ENCODE results near the gene PPME1.

The PPME1 gene

DNA sequence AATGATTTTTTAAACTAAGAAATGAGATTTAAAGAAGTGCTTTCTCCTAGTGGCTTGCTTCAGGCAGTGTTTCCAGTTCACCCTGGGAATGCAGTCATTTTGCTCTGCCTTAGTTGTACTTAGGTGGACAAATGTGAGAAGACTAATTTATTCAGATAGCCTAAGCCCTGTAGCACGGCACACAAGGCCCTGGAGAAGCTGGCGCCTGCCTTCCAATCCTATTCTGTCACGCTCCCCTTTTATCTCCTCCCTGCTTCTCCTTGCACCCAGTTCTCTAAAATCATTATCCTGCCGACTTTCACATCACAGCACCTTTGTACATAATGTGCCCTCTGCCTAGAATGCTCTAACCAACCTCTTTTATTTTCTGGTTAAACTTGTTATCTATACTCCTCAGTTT is 64.0 kb downstream of the PPME1 start:
- no peak overlapping the region for H3K4me3 ChIP-seq (IDR thresholded peaks at IDR 0.05; ENCODE audit: insufficient read depth, low read depth, low read length)
- no peaks in the 10 kb centered on the region; the same call in 1 of the 2 replicates for H3K36me3 ChIP-seq (ENCODE audit: insufficient read depth)
- H3K27ac ChIP-seq: no peak overlapping the region
- no peaks in the 10 kb centered on the region for H4K20me1 ChIP-seq (ENCODE audit: insufficient read depth)
- H3K79me2 ChIP-seq (ENCODE audit: insufficient read depth, low read depth): no peaks in the 10 kb centered on the region
- H3K4me1 ChIP-seq (ENCODE audit: low read depth, poor library complexity, severe bottlenecking): no peaks in the 10 kb centered on the region
- no peaks in the 10 kb centered on the region for H3K27me3 ChIP-seq (ENCODE audit: insufficient read depth, low read depth)
- TF ChIP-seq, protein P1, sequence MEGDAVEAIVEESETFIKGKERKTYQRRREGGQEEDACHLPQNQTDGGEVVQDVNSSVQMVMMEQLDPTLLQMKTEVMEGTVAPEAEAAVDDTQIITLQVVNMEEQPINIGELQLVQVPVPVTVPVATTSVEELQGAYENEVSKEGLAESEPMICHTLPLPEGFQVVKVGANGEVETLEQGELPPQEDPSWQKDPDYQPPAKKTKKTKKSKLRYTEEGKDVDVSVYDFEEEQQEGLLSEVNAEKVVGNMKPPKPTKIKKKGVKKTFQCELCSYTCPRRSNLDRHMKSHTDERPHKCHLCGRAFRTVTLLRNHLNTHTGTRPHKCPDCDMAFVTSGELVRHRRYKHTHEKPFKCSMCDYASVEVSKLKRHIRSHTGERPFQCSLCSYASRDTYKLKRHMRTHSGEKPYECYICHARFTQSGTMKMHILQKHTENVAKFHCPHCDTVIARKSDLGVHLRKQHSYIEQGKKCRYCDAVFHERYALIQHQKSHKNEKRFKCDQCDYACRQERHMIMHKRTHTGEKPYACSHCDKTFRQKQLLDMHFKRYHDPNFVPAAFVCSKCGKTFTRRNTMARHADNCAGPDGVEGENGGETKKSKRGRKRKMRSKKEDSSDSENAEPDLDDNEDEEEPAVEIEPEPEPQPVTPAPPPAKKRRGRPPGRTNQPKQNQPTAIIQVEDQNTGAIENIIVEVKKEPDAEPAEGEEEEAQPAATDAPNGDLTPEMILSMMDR (conservative IDR thresholded peaks at IDR 0.05; ENCODE audit: low read depth, low read length): no peak
- no peak overlapping the region for H2AFZ ChIP-seq (ENCODE audit: low read depth)
- no peak overlapping the region for H3K4me2 ChIP-seq
- no peak overlapping the region for H3K9ac ChIP-seq

DNA sequence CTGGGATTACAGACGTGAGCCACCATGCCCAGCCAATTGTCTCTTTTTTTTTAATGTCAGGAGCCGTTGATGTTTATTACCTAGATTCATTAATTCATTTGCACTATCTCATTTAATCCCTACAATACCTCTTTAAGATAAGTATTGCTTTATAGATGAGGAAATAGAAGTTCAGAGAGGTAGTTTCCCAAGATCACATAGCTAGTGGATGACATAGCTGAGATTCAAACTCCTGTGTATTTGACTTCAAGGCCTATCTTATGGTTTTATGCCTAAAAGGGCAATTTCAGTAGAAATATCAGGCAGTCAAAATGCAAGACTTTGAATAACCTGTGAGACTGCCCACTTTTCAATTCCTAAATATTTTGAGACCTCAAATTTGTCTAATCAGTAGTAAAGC is 66.5 kb downstream of the PPME1 start:
- TF ChIP-seq, protein P1 (conservative IDR thresholded peaks at IDR 0.05; ENCODE audit: low read depth, low read length): no peak

DNA sequence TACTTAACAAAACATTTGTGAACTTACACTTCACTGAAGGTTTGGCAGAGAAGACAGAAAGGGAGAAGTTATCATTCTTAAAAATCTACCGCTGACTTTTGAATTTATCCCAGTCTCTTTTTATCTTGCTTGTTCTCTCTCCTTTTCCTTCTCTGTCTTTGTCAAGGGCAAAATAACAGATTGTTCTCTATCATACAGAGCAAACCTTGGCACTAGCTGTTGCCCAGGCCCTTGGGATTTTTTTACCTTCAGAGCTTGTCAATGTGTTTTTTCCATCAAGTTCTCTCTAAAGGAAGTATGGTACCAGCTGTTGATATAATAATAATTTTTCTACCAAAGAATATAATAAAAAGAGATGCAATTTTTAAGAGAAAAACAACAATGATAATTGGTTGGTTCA is 67.2 kb downstream of the PPME1 start:
- Histone ChIP-seq H3K79me2 (ENCODE audit: insufficient read depth, low read depth) (no peaks in the 10 kb centered on the region), H2AFZ (ENCODE audit: low read depth) (no peak overlapping the region), H3K4me2 (no peak overlapping the region), H3K4me1 (ENCODE audit: low read depth, poor library complexity, severe bottlenecking) (no peaks in the 10 kb centered on the region), H4K20me1 (ENCODE audit: insufficient read depth) (no peaks in the 10 kb centered on the region), H3K36me3 (ENCODE audit: insufficient read depth) (no peaks in the 10 kb centered on the region), H3K4me3 (IDR thresholded peaks at IDR 0.05; ENCODE audit: insufficient read depth, low read depth, low read length) (no peak overlapping the region), H3K27ac (no peak overlapping the region), H3K27me3 (ENCODE audit: insufficient read depth, low read depth) (no peaks in the 10 kb centered on the region), H3K9ac (no peak overlapping the region)
- TF ChIP-seq, protein P1 (conservative IDR thresholded peaks at IDR 0.05; ENCODE audit: low read depth, low read length): no peak

More for the DNA sequence above, 66.5 kb downstream of the PPME1 start:
- Histone ChIP-seq H3K4me1 (ENCODE audit: low read depth, poor library complexity, severe bottlenecking) (no peaks in the 10 kb centered on the region), H3K27ac (no peak overlapping the region), H3K27me3 (ENCODE audit: insufficient read depth, low read depth) (no peaks in the 10 kb centered on the region), H3K4me3 (IDR thresholded peaks at IDR 0.05; ENCODE audit: insufficient read depth, low read depth, low read length) (no peak overlapping the region), H3K36me3 (ENCODE audit: insufficient read depth) (no peaks in the 10 kb centered on the region), H3K79me2 (ENCODE audit: insufficient read depth, low read depth) (no peaks in the 10 kb centered on the region), H3K9ac (no peak overlapping the region), H3K4me2 (no peak overlapping the region), H4K20me1 (ENCODE audit: insufficient read depth) (no peaks in the 10 kb centered on the region), H2AFZ (ENCODE audit: low read depth) (no peak overlapping the region)

DNA sequence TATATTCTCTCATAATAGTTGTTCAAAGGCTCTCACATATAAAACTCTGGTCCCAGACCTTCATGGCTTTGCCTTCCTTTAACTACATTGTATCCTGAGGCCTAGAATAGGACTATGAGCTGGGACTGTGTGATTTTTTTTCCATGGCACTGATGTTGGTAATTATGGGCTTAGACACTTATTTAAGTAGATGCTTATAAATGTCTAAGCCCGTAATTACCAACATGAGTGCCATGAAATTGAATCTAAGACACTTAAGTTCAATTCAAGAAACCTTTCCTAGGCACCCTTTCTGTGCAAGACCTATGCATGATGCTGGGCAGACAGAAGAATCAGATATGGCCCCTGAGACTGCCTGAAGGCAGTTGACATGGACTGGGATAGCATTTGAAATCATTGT is 77.4 kb downstream of the PPME1 start:
- H4K20me1 ChIP-seq (ENCODE audit: insufficient read depth): no peaks in the 10 kb centered on the region
- H2AFZ ChIP-seq (ENCODE audit: low read depth): no peak overlapping the region
- no peak overlapping the region for H3K27ac ChIP-seq
- TF ChIP-seq, protein P1 (conservative IDR thresholded peaks at IDR 0.05; ENCODE audit: low read depth, low read length): no peak
- H3K4me3 ChIP-seq (IDR thresholded peaks at IDR 0.05; ENCODE audit: insufficient read depth, low read depth, low read length): no peak overlapping the region
- no peaks in the 10 kb centered on the region for H3K79me2 ChIP-seq (ENCODE audit: insufficient read depth, low read depth)
- H3K4me2 ChIP-seq: no peak overlapping the region
- peaks cover 4% of the 10 kb centered on the region; the same call in 1 of the 2 replicates for H3K36me3 ChIP-seq (ENCODE audit: insufficient read depth)
- no peak overlapping the region for H3K9ac ChIP-seq
- no peaks in the 10 kb centered on the region for H3K27me3 ChIP-seq (ENCODE audit: insufficient read depth, low read depth)
- H3K4me1 ChIP-seq (ENCODE audit: low read depth, poor library complexity, severe bottlenecking): no peaks in the 10 kb centered on the region
